Sigmoid colon (tissue), 3 donors: ENCODE measurements around the gene PRPF39.

Experiments
- POLR2A ChIP-seq, 2 donors: fragments of 450-650 bp; IDR thresholded peaks; one replicate each; pipeline ENCODE4 v1.6.1; 2016; ENCODE audit warnings: antibody characterized with exemption in 2 of 2, mild to moderate bottlenecking in 2 of 2, moderate library complexity in 2 of 2
- TF ChIP-seq, protein P1 (sequence below), 4 experiments: fragments of 450-650 bp in 3 of 4; fragments of 200-600 bp in 1 of 4; IDR thresholded peaks; one replicate each; pipeline ENCODE4 v1.5.1; 2016 to 2019; ENCODE audit warnings: antibody characterized with exemption in 4 of 4, mild to moderate bottlenecking in 3 of 4, moderate library complexity in 2 of 4

- TF ChIP-seq, protein P1, sequence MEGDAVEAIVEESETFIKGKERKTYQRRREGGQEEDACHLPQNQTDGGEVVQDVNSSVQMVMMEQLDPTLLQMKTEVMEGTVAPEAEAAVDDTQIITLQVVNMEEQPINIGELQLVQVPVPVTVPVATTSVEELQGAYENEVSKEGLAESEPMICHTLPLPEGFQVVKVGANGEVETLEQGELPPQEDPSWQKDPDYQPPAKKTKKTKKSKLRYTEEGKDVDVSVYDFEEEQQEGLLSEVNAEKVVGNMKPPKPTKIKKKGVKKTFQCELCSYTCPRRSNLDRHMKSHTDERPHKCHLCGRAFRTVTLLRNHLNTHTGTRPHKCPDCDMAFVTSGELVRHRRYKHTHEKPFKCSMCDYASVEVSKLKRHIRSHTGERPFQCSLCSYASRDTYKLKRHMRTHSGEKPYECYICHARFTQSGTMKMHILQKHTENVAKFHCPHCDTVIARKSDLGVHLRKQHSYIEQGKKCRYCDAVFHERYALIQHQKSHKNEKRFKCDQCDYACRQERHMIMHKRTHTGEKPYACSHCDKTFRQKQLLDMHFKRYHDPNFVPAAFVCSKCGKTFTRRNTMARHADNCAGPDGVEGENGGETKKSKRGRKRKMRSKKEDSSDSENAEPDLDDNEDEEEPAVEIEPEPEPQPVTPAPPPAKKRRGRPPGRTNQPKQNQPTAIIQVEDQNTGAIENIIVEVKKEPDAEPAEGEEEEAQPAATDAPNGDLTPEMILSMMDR (IDR thresholded peaks at IDR 0.05), result no peak
- no peak for TF ChIP-seq POLR2A (IDR thresholded peaks at IDR 0.05)
Observed at GRCh38 chr14:45140661-45141187, 56.8 kb downstream of the PRPF39 start.
